KMS-11 (cell line): ENCODE data around the gene FAM184B.

Source experiments
- H2AFZ ChIP-seq: fragments of 200-600 bp; sonication (generic); 2 replicates; pipeline ENCODE4 v1.6.1; 2016; ENCODE audit warnings: antibody characterized with exemption, mixed run types, low read depth
- H3K27ac ChIP-seq: fragments of 200-600 bp; sonication (generic); 2 replicates; pipeline ENCODE4 v1.6.1; 2016; ENCODE audit warnings: mild to moderate bottlenecking, mixed run types
- H3K27me3 ChIP-seq: fragments of 200-600 bp; sonication (generic); 2 replicates; pipeline ENCODE4 v1.6.1; 2017; ENCODE audit warnings: mild to moderate bottlenecking, low read depth, mixed run types, moderate library complexity; ENCODE audit not compliant: insufficient read depth
- H3K36me3 ChIP-seq: fragments of 200-600 bp; sonication (generic); 2 replicates; pipeline ENCODE4 v1.6.1; 2017; ENCODE audit warnings: mild to moderate bottlenecking, mixed run types; ENCODE audit not compliant: insufficient read depth
- H3K4me1 ChIP-seq: fragments of 200-600 bp; sonication (generic); 2 replicates; pipeline ENCODE4 v1.6.1; 2016; ENCODE audit warnings: mild to moderate bottlenecking, low read depth, mixed run types; ENCODE audit not compliant: poor library complexity, severe bottlenecking
- H3K4me2 ChIP-seq: fragments of 200-600 bp; sonication (generic); 2 replicates; pipeline ENCODE4 v1.7.0; 2016; ENCODE audit warnings: mild to moderate bottlenecking, mixed run types
- H3K4me3 ChIP-seq: fragments of 200-600 bp; sonication (generic); IDR thresholded peaks from 2 replicates; pipeline ENCODE4 v1.6.1; 2017; ENCODE audit warnings: low read depth, low read length, mixed read lengths; ENCODE audit not compliant: insufficient read depth
- H3K79me2 ChIP-seq: fragments of 200-600 bp; sonication (generic); 2 replicates; pipeline ENCODE4 v1.6.1; 2016; ENCODE audit warnings: low read depth, mixed run types; ENCODE audit not compliant: insufficient read depth
- H3K9ac ChIP-seq: fragments of 200-600 bp; sonication (generic); 2 replicates; pipeline ENCODE4 v1.6.1; 2016; ENCODE audit warnings: mild to moderate bottlenecking, mixed run types
- H4K20me1 ChIP-seq: fragments of 200-600 bp; sonication (generic); 2 replicates; pipeline ENCODE4 v1.6.1; 2016; ENCODE audit warnings: mild to moderate bottlenecking, mixed run types; ENCODE audit not compliant: insufficient read depth
- TF ChIP-seq, protein P1 (sequence below): fragments of 200-600 bp; sonication (generic); conservative IDR thresholded peaks from 2 replicates; pipeline ENCODE4 v1.6.1; 2017; ENCODE audit warnings: low read depth, mild to moderate bottlenecking, antibody characterized with exemption, low read length, moderate library complexity, mixed read lengths

Gene FAM184B

DNA sequence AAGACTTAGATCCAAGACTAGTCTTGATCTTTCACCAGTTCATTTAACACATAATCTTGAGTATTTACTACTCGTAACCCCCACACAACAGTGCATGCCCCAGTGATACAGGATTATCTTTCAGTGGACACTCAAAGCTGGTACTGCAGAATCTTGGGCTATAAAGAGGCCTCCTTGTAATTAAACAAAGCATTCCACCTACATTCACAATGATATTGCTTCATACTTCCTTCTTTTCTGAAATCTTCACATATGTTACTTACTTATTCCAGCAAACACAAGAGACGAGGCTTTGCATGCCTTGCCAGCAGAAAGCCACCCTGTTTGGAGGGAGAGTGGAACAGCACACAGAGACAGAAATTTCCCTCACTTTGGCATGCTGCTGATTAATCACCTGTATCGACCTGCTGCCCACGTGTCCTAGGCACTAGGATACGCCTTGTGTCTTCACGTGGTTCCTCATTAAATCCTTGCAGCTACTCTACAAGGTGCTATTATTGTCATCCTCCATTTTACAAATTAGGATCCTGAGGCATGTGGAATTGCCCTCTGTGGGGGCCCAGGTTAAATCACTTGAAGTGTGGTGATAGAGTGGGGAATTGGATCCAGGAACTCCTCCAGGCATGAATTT lies 77.3 kb downstream of the FAM184B start:
- no peak overlapping the region for H3K4me2 ChIP-seq
- no peaks in the 10 kb centered on the region for H3K4me1 ChIP-seq

DNA sequence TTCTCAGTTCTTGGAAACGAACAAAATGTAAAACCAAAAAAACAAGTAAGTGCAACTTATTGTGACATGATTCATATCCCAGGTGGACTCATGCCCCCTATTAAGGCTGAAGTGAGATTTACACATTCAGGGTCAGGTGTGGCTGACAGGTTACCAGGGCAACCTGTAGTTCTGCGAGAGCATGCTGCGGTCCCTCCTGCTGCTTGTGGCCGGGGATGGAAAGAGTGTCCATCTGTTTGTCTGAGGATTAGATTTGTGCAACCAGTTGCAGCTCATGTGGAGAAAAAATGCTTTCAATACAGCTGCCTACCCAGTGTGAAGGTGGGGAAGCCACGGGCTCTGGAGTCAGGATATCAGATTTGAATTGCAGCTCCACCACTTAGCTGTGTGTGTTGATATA lies 78.8 kb downstream of the FAM184B start:
- TF ChIP-seq, protein P1, sequence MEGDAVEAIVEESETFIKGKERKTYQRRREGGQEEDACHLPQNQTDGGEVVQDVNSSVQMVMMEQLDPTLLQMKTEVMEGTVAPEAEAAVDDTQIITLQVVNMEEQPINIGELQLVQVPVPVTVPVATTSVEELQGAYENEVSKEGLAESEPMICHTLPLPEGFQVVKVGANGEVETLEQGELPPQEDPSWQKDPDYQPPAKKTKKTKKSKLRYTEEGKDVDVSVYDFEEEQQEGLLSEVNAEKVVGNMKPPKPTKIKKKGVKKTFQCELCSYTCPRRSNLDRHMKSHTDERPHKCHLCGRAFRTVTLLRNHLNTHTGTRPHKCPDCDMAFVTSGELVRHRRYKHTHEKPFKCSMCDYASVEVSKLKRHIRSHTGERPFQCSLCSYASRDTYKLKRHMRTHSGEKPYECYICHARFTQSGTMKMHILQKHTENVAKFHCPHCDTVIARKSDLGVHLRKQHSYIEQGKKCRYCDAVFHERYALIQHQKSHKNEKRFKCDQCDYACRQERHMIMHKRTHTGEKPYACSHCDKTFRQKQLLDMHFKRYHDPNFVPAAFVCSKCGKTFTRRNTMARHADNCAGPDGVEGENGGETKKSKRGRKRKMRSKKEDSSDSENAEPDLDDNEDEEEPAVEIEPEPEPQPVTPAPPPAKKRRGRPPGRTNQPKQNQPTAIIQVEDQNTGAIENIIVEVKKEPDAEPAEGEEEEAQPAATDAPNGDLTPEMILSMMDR, result no peak
- Histone ChIP-seq H4K20me1 (no peaks in the 10 kb centered on the region), H3K4me1 (no peaks in the 10 kb centered on the region), H3K79me2 (no peaks in the 10 kb centered on the region), H3K36me3 (no peaks in the 10 kb centered on the region), H3K4me2 (no peak overlapping the region), H2AFZ (no peak overlapping the region), H3K27ac (no peak overlapping the region), H3K27me3 (no peaks in the 10 kb centered on the region), H3K9ac (no peak overlapping the region), H3K4me3 (no peak overlapping the region)

More for the DNA sequence above, 77.3 kb downstream of the FAM184B start:
- no peaks in the 10 kb centered on the region for H3K36me3 ChIP-seq
- H3K9ac ChIP-seq, result no peak overlapping the region
- TF ChIP-seq, protein P1, result no peak
- H3K4me3 ChIP-seq, result no peak overlapping the region
- no peak overlapping the region for H3K27ac ChIP-seq
- no peaks in the 10 kb centered on the region for H4K20me1 ChIP-seq
- no peaks in the 10 kb centered on the region for H3K79me2 ChIP-seq
- no peaks in the 10 kb centered on the region for H3K27me3 ChIP-seq
- no peak overlapping the region for H2AFZ ChIP-seq

DNA sequence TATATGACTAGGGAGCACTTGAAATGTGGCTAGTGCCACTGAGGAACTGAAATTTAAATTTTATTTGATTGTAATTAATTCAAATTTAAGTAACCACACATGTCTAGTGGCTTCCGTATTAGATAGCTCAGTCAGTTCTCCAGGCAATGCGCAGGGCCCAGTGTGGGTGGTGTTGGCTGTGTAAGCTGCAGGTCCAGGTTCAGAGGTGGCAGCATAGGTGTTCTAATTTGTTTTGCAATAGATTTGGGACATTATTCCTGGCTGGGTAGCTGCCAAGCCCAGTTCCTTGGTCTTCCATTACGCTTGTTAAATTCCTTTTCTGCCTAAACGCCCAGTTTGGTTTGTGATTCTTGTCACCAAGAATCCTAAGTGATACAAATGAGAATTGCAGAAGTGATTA lies 79.5 kb downstream of the FAM184B start:
- Histone ChIP-seq H3K27me3 (no peaks in the 10 kb centered on the region), H3K4me1 (no peaks in the 10 kb centered on the region), H2AFZ (no peak overlapping the region), H3K27ac (no peak overlapping the region), H3K9ac (no peak overlapping the region), H3K36me3 (no peaks in the 10 kb centered on the region), H3K4me3 (no peak overlapping the region), H4K20me1 (no peaks in the 10 kb centered on the region), H3K4me2 (no peak overlapping the region), H3K79me2 (no peaks in the 10 kb centered on the region)
- TF ChIP-seq, protein P1, result no peak

DNA sequence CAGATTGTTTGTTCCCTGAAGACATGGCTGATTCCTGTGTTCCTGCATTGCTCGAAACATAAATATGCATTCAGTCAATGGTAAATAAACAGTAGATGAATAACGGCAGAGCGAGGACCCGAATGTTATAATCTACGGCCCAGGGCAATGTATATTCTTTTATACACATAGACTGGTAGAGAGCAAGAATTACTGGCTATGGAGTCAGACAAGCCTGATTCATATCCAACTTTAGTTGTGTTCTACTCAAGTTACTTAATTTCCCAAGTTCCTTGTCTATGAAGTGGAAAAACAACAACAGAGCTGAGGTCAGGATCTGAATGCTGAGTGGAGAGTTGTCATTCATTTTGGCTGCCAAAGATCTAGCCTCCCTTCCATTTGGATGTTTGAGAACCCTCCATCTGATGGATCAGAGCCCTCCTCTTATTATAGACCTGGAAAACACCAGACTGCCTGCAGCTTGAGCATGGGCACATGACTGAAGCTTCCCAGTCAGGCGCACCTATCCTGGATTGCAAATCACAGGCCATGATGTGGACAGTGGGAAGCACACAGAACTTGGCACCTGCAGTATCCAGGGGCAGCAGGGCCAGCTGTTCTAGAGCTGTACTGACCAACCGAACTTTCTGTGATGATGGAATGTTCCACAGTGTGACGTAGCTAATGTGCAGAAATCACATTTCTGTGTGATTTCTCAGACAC lies 80.1 kb downstream of the FAM184B start:
- Histone ChIP-seq H3K36me3 (no peaks in the 10 kb centered on the region), H3K27ac (no peak overlapping the region), H3K79me2 (no peaks in the 10 kb centered on the region), H2AFZ (no peak overlapping the region), H3K4me1 (no peaks in the 10 kb centered on the region), H4K20me1 (no peaks in the 10 kb centered on the region), H3K4me3 (no peak overlapping the region), H3K4me2 (no peak overlapping the region), H3K27me3 (no peaks in the 10 kb centered on the region), H3K9ac (no peak overlapping the region)
- TF ChIP-seq, protein P1, result no peak
